Activated CD8-positive, alpha-beta memory T cell treated with anti-CD3 and anti-CD28 coated beads, Interleukin-2, amount 50 U/mL, for 4 hours (primary cell): Measurements from ENCODE around the gene PGBD2.
A peak's percentile ranks its signal among the peaks of the same experiment; 100 is the strongest.
"Not testable (repeated sequence)": the region's sequence is repeated elsewhere in the genome, so short reads cannot be mapped to it uniquely, and the experiment has no call there.

ENCODE experiments used
- DNase-seq: peaks from one replicate; pipeline ENCODE4 v3.0.0-alpha.2; 2020

Gene PGBD2, protein sequence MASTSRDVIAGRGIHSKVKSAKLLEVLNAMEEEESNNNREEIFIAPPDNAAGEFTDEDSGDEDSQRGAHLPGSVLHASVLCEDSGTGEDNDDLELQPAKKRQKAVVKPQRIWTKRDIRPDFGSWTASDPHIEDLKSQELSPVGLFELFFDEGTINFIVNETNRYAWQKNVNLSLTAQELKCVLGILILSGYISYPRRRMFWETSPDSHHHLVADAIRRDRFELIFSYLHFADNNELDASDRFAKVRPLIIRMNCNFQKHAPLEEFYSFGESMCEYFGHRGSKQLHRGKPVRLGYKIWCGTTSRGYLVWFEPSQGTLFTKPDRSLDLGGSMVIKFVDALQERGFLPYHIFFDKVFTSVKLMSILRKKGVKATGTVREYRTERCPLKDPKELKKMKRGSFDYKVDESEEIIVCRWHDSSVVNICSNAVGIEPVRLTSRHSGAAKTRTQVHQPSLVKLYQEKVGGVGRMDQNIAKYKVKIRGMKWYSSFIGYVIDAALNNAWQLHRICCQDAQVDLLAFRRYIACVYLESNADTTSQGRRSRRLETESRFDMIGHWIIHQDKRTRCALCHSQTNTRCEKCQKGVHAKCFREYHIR

GRCh38 chr1:248906009-248906752 is at the start of gene PGBD2:
Gene PGBD2, plus strand, starts transcription at chr1:248906235. Its CDS starts 7,628 bp downstream, at chr1:248913863.
- peak; percentile 97 for DNase-seq

- DNase-seq = no peak
Measured at GRCh38 chr1:248857201-248857600, 48.8 kb upstream of the PGBD2 start.

GRCh38 chr1:248857749-248858095 is 48.3 kb upstream of the PGBD2 start:
- no peak for DNase-seq

DNA sequence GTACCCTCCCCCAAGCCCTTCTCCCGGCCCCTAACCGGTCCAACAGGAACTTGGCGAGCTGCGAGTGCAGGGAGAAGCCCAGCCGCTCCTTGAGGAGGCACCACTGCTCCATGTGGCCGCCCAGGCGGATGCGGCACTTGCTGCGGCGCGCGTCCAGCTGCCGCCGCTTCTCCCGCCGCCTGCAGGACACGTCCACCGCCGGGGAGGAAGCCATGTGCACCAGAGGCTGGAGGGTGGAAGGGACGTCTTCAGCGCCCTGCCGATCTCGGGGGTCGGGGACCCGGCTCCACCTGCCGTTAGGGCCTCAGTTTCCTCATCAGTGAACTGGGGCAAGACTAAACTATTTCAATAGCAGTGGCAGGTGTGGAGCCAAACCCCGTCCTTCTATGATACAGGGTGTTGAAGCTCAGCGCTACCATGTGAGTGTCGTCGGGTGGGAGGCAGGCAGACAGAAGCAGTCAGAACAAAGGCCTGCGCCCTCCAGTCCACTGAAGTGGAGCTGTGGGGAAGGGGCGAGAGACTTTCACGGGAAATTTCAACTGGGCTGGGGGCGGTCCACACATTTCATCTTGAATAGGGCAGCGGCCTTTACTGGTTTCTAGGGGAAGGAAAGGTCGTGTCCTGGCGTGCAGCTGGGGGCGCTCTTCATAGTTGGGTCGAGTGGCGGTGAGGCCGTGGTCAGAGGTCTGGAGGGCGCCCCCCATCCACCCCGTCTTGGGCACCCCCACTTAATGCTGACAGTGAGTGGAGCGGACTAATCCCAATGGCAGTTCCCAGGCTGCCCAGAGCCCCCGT is 47.7 kb upstream of the PGBD2 start:
- no peak for DNase-seq

GRCh38 chr1:248858891-248859889 is 46.8 kb upstream of the PGBD2 start, which contains the start of gene ZNF692:
Gene ZNF692, minus strand, starts transcription at chr1:248859085. Its CDS starts 776 bp downstream, at chr1:248858309.
- peak; percentile 97 for DNase-seq

- no peak for DNase-seq
Measured at GRCh38 chr1:248860007-248860406, 46.0 kb upstream of the PGBD2 start.

- DNase-seq = no peak
Measured at GRCh38 chr1:248861616-248862015, 44.4 kb upstream of the PGBD2 start.

- no peak for DNase-seq
Measured at GRCh38 chr1:248862695-248862997, 43.4 kb upstream of the PGBD2 start.

GRCh38 chr1:248862998-248863881 is 42.8 kb upstream of the PGBD2 start:
- DNase-seq = peak; percentile 81

DNA sequence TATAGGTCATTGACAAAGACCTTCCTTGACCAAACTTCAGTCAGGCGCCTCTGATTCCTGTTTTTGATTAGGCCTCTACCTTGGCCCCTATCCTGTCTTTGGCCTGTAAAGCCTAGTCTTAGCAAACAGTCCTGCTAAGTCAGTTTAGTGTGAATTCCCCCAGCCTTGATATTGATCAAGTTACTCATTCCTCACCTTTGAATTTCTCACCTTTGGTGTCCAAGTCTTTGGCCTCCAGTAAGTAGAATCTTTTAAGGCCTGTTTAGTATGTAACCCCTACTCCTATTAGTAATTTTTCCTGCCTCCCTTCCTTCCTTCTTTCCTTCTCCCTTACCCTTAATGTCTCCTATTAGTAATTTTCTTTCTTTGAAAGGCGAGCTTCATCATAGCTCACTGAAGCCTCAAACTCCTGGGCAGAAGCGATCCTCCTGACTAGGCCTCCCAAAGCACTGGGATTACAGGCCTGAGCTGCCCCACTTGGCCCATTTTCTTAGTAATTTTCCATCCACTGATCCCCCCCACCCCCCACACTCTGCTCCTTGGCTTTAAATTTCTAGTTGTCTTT is 34.1 kb upstream of the PGBD2 start:
- no peak for DNase-seq

DNA sequence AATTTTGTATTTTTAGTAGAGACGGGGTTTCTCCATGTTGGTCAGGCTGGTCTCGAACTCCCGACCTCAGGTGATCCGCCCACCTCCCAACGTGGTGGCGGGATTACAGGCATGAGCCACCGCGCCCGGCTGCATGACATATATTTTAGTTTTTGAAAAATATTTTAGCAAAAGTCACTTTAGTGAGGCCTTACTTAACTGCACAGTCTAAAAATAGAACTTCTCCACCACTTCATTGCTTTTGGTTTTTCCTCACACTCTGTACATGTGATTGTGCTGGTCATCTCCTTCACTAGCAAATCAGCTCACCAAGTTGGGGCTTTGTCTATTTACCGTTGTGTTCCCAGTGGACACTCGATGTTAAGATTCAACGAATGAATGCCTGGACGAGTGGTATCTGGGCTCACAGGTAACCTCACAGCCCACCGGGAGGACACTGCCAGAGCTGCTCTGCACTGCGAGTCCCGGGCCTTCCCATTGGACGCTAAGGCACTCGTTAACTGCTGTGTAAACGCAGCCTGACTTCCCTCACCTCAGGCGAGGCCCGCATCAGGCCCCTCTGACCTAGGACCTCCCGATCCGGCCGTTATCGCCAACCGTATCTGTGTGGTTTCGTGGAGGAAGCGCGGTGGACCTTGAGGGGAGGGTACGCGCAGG is 33.2 kb upstream of the PGBD2 start:
- no peak for DNase-seq

DNA sequence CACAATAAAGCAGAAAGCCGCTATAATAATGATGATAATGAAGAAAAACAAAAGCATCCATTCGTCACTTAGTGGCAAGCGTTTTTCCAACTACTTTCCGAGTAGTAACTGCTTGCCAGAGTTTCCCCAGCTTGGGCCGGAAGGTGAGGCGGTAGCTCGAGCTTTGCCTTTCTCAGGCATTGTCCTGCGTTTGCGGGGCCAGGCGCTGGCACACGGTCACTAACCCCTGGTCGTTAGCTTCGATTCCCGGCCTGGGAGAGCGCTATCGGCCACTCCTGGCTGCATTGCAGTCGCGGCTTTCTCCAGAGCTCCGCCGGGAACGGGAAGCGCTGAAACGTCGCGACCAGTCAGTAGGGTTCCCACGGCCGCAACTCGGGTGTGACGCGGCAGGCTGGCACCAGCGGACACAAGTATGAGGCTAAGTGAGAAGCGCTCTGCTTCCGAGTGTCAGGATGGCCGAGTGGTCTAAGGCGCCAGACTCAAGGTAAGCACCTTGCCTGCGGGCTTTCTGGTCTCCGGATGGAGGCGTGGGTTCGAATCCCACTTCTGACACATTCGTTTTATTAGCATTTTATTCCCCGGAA is 32.5 kb upstream of the PGBD2 start:
- peak; percentile 90 for DNase-seq

- peak; percentile 82 for DNase-seq
Measured at GRCh38 chr1:248873993-248874533, 32.0 kb upstream of the PGBD2 start.

DNA sequence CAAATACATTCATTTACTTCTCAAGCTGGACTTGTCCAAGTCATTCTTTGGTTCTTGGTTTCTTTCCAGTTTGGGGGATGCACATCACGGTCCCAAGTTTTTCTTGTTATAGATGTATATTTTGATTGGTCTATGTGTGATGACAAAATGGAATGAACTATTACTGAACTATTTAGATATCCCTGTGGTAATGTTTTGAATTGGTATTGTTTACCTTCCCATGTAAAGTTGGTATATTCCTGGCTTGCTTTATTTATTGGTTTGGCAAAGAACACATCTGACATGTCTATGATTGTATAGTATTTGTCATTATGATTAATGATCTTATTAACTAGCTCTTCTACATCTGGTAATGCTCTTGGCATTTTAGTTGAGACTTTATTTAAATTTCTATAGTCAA is 24.8 kb upstream of the PGBD2 start:
- no peak for DNase-seq

GRCh38 chr1:248882427-248882826 is 23.6 kb upstream of the PGBD2 start:
- DNase-seq = not testable (repeated sequence)

DNA sequence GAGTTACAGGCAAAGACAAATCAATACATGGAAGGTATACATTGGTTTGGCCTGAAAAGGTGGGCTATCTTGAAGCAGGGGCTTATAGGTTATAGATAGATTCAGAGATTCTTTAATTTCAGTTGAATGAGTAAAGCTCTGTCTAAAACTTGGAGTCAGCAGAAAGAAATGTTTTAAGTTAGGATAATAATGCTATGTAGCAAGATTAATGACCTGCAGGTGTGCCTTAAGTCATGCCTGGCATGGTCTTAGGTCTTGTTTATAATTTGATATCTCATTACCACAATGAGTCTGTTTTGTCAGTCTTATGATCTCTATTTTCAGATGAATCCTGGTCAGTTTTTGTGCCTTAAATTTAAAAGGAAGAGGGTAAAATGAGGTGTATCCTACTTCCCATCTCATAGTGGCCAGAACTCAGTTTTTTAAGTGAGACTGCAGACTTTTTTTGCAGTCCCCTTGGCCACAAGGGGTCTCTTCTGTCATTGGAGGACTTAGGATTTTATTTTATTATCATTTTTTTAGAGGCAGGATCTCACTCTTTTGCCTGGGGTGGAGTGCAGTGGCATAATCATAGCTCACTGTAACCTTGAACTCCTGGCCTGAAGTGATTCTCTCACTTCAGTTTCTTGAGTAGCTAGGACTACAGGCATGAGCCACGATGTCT is 21.3 kb upstream of the PGBD2 start:
- no peak for DNase-seq

DNA sequence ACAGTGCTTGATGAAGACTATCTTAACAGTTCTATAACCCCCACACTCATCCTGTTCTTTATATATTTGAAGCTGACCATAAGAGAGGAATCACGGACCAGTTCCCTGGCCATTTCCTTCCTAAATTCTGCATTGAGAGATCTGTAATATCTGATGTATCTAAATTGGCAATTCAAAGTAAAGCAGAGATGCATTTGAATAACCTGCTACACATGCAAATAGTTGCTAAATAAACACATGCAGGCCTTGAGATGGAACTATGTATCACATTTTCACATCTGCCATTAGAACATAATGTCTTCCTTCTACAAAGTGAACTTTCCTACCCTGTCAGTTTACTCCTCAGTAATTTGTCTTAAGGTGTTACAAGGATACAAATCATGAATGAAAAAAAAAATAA is 20.4 kb upstream of the PGBD2 start:
- DNase-seq = no peak

DNA sequence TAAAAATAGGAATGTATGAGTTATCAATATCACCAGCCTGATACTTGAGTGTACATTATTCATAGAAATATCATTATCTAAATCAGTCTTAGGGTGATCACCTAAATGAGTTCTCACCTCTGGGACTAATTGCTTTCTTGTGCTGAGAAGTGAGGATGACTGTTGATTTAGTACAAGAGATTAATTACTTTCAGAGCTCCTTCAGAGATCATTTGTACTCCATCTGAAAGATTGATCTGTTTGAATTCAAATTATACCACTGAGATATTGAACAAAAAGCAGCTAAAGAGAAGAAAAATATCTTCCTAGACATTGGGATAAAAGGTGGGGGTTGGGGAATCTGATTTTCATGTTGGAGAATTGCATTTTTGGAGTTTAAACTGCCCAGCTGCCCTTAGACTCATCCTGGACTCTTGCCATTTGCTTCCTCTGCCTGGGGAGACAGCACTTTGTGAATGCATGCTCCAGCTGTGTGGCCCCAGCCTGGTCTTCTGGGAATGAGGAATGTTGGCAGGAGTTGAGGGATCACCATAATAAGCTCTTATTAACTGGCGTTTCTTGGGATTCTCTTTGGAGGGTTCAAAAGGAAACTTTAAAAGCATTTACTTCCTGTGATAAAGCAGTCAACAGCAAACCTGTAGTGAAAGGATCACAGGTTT is 19.7 kb upstream of the PGBD2 start:
- no peak for DNase-seq
